Transverse colon (tissue), 4 donors: ENCODE data around the gene CD5L.

Source experiments
- CTCF ChIP-seq, 5 experiments: fragments of 200-600 bp in 3 of 5; fragments of 450-650 bp in 2 of 5; sonication (generic) in 3 of 5; IDR thresholded peaks; 1 replicate in 2 of 5; 2 replicates in 3 of 5; pipeline ENCODE4 v1.5.1; 2016 to 2017; ENCODE audit warnings: antibody characterized with exemption in 5 of 5, inconsistent platforms in 3 of 5, mild to moderate bottlenecking in 2 of 5, moderate library complexity in 1 of 5
- POLR2AphosphoS5 ChIP-seq, 3 donors: sonication (generic); formaldehyde crosslinking; IDR thresholded peaks; one replicate each; pipeline ENCODE4 v1.6.1; 2016; ENCODE audit warnings: antibody characterized with exemption in 3 of 3

GRCh38 chr1:157833145-157833544, 8.5 kb downstream of the CD5L start:
- TF ChIP-seq CTCF (IDR thresholded peaks at IDR 0.05): no peak
- TF ChIP-seq POLR2AphosphoS5 (IDR thresholded peaks at IDR 0.05): no peak
